ENCODE data around the gene ATP2B2.
"Not testable (repeated sequence)": the region's sequence is repeated elsewhere in the genome, so short reads cannot be mapped to it uniquely, and the experiment has no call there.

ATP2B2 gene

GRCh38 chr3:10505050-10505790 is at the start of gene ATP2B2:
ATP2B2 (minus strand) TSS chr3:10505586; CDS start chr3:10449543, 56,043 bp downstream.
- DNase-seq: no peak

- DNase-seq: no peak
Measured at GRCh38 chr3:10554746-10555145, 49.4 kb upstream of the ATP2B2 start.

DNA sequence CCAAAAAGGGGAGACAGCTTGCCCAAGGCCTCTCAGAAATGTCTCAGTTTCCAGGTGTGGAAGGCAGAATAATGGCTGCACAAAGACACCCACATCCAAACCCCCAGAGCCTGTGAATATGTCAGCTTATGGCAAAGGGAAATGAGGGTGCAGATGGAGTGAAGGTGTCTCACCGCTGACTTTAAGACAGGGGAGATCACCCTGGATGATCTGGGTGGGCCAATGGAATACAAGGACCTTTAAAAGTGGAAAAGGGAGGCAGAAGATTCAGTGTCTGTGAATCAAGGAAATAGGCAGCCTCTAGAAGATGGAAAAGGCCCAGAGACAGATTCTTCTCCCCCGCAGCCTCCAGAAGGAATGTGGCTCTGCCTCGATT is 48.8 kb upstream of the ATP2B2 start:
- DNase-seq: no peak

DNA sequence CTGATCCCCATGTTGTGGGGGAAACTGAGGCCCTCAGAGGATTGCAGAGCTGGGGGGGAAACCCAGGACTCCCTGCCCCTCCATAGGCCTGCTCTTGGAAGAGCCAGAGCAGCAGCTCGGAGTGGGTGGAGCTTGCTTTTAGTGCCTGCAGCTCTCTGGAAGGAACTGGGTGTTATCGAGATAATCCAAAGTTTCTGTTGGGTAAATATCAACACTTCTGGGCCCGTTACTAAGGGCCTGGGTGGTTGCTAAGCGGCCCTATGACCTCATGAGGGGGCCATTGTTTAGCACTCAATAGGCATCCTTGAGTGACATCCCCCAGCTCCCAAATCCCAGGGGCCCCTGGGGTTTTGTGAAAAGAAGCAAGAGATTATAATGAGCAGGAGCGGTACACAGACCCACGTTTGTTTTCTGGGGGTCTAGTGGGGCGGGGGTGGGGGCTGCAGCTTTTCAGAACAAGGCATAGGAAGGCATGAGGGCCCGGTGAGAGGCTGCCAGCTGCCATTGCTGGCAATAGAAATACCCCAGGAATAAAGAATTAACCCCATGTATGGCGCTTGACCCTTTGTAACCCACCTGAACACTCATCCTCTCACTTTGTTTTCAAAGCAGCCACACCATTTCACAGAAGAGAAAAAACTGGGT is 48.3 kb upstream of the ATP2B2 start:
- DNase-seq: no peak

DNA sequence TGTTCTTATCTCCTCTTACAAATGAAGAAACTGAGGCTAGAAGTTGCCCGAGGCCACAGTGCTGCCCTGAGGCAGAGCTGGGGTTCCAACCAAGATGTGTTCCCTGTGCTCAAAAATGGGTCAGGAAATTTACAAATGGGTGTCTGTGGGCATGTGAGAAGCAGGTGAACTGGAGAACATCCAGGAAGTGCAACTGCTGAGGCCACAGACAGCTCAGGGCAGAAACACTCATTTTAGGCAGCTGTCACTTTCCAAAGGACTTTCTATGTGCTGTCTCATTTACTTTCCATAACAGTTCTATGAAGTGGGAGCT is 47.2 kb upstream of the ATP2B2 start:
- DNase-seq: no peak

DNA sequence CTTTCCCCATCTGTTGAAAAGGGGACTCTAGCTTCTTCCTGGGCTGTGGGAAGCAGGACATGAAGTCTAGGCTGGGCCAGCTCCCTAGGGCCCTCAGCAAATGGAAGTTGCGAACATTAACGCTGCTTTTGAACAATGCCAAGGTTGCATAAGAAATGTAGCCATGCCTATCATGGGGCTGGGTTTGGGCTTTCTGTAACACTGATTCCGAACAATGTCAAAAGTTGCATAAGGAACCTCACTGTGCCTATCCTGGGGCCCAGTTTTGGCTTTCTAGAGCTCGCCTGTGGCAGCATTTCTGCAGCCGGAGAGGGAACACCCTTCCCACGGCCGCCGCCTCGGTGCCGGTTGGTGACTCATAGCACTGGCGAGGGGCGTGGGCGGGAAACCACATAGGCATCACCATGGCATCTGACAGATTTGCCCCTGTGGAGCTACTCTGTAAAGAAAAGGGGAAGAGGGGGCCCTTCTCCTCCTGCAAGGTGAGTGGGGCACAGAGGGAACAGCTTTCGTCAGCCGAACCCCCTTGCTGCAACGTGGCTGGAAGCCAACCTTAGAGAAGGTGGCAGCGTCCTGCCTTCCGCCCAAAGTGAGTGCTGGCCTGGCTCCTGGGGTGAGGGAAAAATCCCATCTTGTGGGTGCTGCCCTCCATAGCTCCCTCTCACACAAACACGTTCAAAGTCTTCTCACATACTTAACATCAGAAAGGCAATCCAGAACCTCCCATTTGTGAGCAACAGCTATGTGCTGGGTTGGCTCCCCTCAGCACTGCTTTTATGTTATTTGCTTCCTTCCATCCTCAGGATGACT is 46.6 kb upstream of the ATP2B2 start:
- DNase-seq: no peak

DNA sequence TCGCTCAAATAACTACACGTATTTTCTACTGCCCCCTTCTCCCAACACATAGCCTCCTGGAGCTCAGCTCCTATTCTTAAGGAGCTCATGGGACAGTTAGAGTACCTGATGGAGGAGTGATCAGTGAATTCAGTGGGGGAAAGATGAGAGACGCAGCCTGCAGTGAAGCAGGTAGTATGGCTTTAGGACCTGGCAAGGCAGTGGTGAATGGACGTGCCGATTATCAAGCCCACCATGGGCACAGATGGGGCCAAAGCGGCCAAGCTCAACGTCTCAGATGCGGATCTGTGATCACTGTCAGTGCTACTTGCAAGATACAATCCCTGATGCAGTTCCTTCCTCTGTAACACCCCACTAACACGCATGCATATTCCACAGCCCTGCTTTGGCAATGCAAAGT is 45.8 kb upstream of the ATP2B2 start:
- no peak for DNase-seq

DNA sequence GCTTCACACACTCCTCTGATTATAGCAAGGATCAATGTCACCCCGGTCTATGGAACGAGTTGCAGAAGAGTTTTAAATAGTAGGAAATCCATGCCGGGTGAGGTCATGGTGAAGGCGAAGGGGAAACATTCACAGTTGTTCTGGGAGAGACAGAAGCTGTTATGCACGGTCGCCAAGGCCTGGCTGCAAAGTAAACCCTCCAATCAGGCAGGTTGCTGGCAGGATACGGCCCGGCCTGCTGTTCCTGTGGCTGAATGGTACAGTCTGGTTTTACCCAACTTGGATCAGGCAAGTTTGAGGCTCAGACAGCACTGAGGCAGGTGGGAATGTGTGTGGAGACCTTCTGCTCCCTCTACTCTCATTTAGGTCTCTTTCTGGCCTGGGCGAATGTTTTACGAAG is 45.3 kb upstream of the ATP2B2 start:
- no peak for DNase-seq

GRCh38 chr3:10549617-10550230 is 44.3 kb upstream of the ATP2B2 start:
- DNase-seq: no peak

DNA sequence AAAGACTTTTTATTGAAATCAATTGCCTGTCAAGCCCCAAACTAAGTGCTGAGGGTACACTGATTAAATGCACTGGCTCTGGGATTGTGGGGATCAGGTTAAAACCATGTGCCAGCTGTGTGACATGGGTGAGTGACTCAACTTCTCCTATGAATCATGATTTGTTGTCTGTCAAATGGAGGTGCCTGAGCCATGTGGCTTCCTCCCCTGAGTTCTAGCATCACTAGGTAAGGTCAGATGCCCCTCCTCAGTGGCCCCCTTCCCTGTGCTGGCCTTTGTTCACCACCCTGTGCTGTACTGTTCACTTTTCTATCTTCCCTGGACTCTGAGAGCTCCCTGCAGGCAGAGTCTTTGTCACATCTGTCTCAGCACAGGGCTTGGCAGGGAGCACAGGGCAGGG is 43.6 kb upstream of the ATP2B2 start:
- DNase-seq: no peak

- DNase-seq: no peak
Measured at GRCh38 chr3:10547841-10548783, 42.7 kb upstream of the ATP2B2 start.

GRCh38 chr3:10547413-10547812 is 42.0 kb upstream of the ATP2B2 start:
- DNase-seq: no peak

- no peak for DNase-seq
Measured at GRCh38 chr3:10546820-10547263, 41.5 kb upstream of the ATP2B2 start.

DNA sequence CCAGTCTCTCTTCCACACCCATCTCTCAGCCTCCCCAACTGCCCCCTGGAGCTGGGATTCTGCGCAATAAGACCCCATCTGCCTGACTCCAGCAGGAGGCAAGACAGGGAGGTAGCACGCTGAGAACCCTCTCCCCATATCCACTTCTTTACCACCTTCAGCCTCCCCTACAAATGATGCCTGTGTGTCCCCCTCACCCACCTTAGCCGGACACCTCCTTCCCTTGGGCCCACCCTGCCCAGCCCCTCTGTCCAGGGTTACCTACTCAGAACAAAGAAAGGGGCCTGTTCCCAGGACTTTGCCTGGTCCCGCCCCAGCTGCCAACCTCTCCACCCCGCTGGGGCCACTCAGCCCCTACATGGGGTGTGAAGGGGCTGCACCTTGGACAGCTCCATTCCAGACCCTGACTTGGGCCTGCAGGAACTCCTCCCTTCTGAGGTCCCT is 40.8 kb upstream of the ATP2B2 start:
- no peak for DNase-seq

GRCh38 chr3:10542518-10542917 is 37.1 kb upstream of the ATP2B2 start:
- no peak for DNase-seq

DNA sequence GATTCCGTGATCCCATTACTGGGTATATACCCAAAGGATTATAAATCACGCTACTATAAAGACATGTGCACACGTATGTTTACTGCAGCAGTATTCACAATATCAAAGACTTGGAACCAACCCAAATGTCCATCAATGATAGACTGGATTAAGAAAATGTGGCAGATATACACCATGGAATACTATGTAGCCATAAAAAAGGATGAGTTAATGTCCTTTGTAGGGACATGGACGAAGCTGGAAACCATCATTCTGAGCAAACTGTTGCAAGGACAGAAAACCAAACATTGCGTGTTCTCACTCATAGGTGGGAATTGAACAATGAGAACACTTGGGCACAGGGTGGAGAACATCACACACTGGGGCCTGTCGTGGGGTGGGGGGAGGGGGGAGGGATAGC is 35.0 kb upstream of the ATP2B2 start:
- DNase-seq: not testable (repeated sequence)

DNA sequence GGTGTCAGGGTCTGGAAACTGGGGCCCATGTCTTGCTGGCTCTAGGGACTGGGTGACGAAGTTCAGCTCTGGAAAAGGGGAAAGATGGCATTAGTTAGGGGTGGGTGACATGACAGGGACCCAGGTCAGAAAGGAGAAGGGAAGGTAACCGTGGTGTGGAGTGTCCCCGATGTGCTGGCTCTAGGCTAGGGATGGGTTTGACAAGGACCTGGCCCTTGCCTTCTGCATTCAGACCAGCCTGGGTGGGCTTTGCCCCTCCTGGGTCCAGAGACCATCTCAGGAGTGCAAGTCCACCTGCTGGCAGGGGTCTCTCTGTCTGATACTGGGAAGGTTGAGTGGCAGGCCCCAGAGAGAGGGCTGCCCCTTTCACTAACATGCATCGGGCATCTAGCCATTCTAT is 28.7 kb upstream of the ATP2B2 start:
- DNase-seq: no peak

DNA sequence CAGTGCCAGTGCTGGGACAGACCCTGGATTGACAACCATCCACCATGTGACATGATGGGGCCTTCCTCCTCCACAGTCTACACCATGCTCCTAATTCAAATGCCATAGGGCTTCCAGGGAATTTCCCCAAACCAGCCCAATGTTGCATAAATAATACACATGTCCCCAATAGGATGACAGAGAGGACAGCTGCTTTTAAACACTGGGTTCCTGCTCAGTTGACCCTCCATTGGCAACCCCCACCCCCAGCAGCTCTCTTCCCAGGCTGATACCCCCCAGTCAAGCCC is 28.3 kb upstream of the ATP2B2 start:
- no peak for DNase-seq

DNA sequence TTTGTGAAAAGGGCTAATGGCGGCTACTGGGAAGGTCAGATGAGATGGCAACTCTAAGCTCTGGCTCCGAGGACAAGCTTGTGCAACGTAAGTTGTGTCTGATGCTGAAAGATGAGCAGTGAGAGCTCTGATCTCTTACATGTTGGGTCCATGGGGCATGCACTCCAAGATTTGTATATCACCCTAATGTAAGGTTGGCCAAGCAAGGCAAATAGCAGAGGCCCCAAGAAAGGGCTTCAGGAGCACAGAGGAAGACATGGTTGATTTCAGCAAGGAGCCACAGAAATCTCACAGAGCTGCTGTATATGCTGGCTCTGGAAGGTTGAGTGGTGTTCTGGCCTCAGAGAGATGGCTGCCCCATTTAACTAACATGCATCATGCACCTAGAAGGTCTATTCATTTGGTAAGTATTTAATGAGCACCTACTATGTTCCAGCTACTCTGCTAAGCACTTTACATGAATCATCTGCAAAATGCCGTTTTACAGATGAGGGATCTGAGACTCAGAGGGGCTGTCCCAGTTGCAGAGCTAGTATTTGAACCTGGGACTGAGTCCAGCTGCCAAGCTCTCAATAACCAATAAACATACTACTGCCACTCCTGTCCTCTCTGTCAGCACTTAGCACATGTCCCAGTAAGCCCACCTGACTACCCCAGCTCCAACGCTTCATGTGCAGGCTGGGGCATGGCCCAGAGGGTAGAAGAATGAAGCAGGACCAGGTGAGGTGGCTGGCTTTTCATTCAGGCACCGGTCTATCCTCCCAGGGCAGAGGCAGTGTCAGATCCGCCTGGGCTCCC is 27.8 kb upstream of the ATP2B2 start:
- no peak for DNase-seq

DNA sequence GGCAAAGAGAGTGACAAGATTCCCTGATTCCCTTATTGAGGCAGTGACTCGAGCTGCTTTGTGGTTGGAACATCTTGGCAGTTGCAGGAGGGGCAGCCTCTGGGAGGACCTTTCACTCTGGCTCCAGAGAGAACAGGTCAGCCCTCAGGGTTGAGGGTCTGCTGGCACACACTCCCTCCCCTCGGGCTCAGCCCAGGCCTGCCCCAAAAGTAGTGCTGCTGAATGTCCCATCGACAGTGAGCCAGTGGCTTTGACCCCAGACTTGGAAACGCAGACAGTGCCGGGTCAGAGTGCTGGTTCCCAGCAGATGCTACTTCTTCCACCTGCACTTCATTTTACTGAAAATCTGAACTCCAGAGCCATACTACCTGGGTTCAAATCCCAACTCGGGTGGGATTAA is 25.6 kb upstream of the ATP2B2 start:
- DNase-seq: no peak

DNA sequence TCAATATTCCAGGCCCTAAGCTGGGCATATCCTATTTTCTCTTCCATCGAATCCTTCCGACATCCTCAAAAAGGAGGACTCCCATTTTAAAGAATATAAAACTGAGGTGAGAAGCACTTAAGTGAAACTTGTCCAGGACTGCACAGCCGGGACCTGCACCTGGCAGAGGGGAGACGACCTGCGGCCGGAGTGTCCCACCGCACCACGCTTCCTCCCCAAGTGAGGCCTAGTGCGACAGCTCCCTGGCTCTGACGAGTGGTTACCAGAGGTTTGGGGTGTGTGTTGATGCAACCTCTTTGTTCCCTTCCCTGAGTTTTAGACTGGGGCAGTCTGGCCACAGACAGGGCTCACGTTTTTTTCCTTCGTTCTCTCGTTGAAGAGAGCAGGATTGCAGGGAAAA is 24.9 kb upstream of the ATP2B2 start:
- no peak for DNase-seq

DNA sequence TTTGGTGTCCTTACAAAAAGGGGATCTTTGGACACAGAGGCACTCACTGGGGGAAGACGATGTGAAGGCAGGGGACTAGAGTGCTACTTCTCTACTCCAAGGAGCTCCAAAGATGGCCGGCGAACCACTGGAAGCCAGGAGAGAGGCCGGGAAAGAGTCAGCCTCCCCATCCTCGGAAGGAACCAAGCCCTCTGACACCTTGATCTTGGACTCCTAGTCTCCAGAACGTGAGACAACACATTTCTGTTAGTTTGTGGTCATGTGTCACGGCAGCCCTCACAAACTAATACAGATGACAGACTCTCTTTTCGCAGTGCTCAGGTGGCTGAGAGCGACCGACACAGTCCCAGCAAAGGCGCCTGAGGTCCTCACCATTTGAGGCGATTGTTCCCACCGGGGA is 24.4 kb upstream of the ATP2B2 start:
- DNase-seq: no peak
